Neuronal stem cell (in vitro differentiated cells): ENCODE results near the gene DGKQ.

Source experiments
- DNase-seq: peaks from one replicate; pipeline ENCODE4 v3.0.0-alpha.2; 2013; ENCODE audit warnings: low spot score
- H2AFZ ChIP-seq: one replicate; pipeline ENCODE4 v1.6.1; 2013; ENCODE audit warnings: mild to moderate bottlenecking, low read length, inconsistent platforms
- H2AK5ac ChIP-seq: 2 replicates; pipeline ENCODE4 v1.6.1; 2013; ENCODE audit warnings: low read depth, mild to moderate bottlenecking, inconsistent platforms, low read length, moderate library complexity, mixed read lengths
- H2BK120ac ChIP-seq: 2 replicates; pipeline ENCODE4 v1.6.1; 2013; ENCODE audit warnings: low read depth, mild to moderate bottlenecking, inconsistent platforms, low read length, moderate library complexity, mixed read lengths
- H2BK12ac ChIP-seq: one replicate; pipeline ENCODE4 v1.6.1; 2013; ENCODE audit warnings: low read length, inconsistent platforms
- H2BK15ac ChIP-seq: 2 replicates; pipeline ENCODE4 v1.6.1; 2013; ENCODE audit warnings: mild to moderate bottlenecking, low read length, inconsistent platforms, mixed read lengths
- H2BK5ac ChIP-seq: one replicate; pipeline ENCODE4 v1.6.1; 2013; ENCODE audit warnings: inconsistent platforms, mild to moderate bottlenecking, low read length, moderate library complexity
- H3K14ac ChIP-seq: one replicate; pipeline ENCODE4 v1.6.1; 2013; ENCODE audit warnings: low read length, inconsistent platforms
- H3K18ac ChIP-seq: 2 replicates; pipeline ENCODE4 v1.6.1; 2013; ENCODE audit warnings: low read length, inconsistent platforms
- H3K23ac ChIP-seq: 2 replicates; pipeline ENCODE4 v1.6.1; 2013; ENCODE audit warnings: low read depth, mild to moderate bottlenecking, mixed read lengths, low read length, inconsistent platforms; ENCODE audit not compliant: poor library complexity
- H3K27ac ChIP-seq: replicated peaks from 3 replicates; pipeline ENCODE4 v1.5.1; 2013; ENCODE audit warnings: low read length, inconsistent platforms
- H3K27me3 ChIP-seq, 3 experiments: 2 replicates each; pipeline ENCODE4 v1.6.1; 2013; ENCODE audit warnings: low read length in 3 of 3, mild to moderate bottlenecking in 2 of 3, inconsistent platforms in 1 of 3, low read depth in 1 of 3, mixed read lengths in 1 of 3, moderate library complexity in 1 of 3; ENCODE audit not compliant: control insufficient read depth in 3 of 3, insufficient read depth in 3 of 3
- H3K36me3 ChIP-seq, 2 donors: replicated peaks in 1 of 2; 2 replicates each; pipeline ENCODE4 v1.6.1; 2013; ENCODE audit warnings: low read length in 2 of 2; ENCODE audit not compliant: control insufficient read depth in 2 of 2, insufficient read depth in 2 of 2
- H3K4ac ChIP-seq: 2 replicates; pipeline ENCODE4 v1.6.1; 2013; ENCODE audit warnings: inconsistent platforms, mild to moderate bottlenecking, low read length, moderate library complexity
- H3K4me1 ChIP-seq, 2 donors: 1 replicate in 1 of 2; 2 replicates in 1 of 2; pipeline ENCODE4 v1.6.1; 2013; ENCODE audit warnings: low read length in 2 of 2, low read depth in 1 of 2; ENCODE audit not compliant: control insufficient read depth in 2 of 2, insufficient read depth in 1 of 2
- H3K4me2 ChIP-seq: one replicate; pipeline ENCODE4 v1.6.1; 2013; ENCODE audit warnings: mild to moderate bottlenecking, low read length, inconsistent platforms; ENCODE audit not compliant: insufficient read depth, poor library complexity, severe bottlenecking
- H3K4me3 ChIP-seq, 2 donors: 2 replicates each; pipeline ENCODE4 v1.5.1; 2013; ENCODE audit warnings: low read length in 2 of 2, mild to moderate bottlenecking in 2 of 2, inconsistent platforms in 1 of 2, moderate library complexity in 1 of 2
- H3K79me1 ChIP-seq: one replicate; pipeline ENCODE4 v1.6.1; 2013; ENCODE audit warnings: low read depth, mild to moderate bottlenecking, inconsistent platforms, low read length, moderate library complexity
- H3K9ac ChIP-seq: one replicate; pipeline ENCODE4 v1.6.1; 2013; ENCODE audit warnings: mild to moderate bottlenecking, low read depth, low read length, inconsistent platforms; ENCODE audit not compliant: poor library complexity
- H3K9me3 ChIP-seq, 2 donors: replicated peaks in 1 of 2; 2 replicates each; pipeline versions ENCODE3 to v1.6.1; 2013; ENCODE audit warnings: low read length in 2 of 2, mild to moderate bottlenecking in 2 of 2, inconsistent platforms in 1 of 2, low read depth in 1 of 2, mixed read lengths in 1 of 2, moderate library complexity in 1 of 2; ENCODE audit not compliant: control insufficient read depth in 2 of 2, insufficient read depth in 1 of 2
- H4K8ac ChIP-seq: one replicate; pipeline ENCODE4 v1.6.1; 2013; ENCODE audit warnings: low read depth, mild to moderate bottlenecking, inconsistent platforms, low read length, moderate library complexity
- H4K91ac ChIP-seq: one replicate; pipeline ENCODE4 v1.6.1; 2013; ENCODE audit warnings: low read length, low read depth, mild to moderate bottlenecking, inconsistent platforms; ENCODE audit not compliant: poor library complexity
- WGBS, 2 donors: extraction: QIAGEN DNeasy Blood & Tissue Kit; methylation state at CpG; one replicate each; pipeline ENCODE4 v1.1.7; 2013; ENCODE audit warnings: missing lambda C conversion rate in 2 of 2, mixed read lengths in 1 of 2; ENCODE audit not compliant: insufficient read length in 2 of 2, insufficient replicate concordance in 1 of 2; ENCODE audit errors: extremely low coverage in 2 of 2; 5-methylcytosine and 5-hydroxymethylcytosine counted together

The DGKQ gene

DNA sequence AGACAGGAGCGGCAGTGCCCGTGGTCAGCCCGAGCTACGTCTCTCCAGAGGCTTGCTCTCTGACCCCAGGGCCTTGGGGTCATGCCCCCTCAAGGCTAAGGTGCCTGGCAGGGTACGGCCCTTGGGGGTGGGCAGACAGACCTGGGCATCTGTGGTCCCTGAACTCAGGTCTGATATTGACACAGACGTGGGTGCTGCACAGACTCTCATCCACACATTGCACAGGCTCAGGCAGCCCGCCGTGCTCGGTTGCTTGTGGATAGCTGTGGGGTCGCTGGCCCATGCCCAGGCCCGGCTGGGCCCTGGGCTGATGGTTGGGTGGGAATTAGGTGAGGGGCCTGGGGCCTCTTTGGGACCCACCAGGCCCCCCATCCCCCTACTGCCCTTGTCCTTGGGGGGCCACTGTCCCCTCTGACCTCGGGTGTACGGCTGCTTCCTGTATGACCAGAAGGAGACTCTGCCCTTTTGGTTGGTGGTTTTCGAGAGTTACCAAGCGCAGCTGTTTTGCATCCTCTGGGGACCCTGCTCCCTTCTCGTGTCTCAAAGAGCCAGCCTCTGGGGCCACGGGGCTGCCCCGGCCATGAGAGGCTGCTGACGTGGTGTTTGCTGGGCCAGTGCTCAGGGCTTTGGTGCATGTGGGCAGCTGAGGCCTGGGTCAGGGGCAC is 48.1 kb upstream of the DGKQ start:
- WGBS, 2 donors, result no CpG with 5 or more reads among the region's 19 CpGs

DNA sequence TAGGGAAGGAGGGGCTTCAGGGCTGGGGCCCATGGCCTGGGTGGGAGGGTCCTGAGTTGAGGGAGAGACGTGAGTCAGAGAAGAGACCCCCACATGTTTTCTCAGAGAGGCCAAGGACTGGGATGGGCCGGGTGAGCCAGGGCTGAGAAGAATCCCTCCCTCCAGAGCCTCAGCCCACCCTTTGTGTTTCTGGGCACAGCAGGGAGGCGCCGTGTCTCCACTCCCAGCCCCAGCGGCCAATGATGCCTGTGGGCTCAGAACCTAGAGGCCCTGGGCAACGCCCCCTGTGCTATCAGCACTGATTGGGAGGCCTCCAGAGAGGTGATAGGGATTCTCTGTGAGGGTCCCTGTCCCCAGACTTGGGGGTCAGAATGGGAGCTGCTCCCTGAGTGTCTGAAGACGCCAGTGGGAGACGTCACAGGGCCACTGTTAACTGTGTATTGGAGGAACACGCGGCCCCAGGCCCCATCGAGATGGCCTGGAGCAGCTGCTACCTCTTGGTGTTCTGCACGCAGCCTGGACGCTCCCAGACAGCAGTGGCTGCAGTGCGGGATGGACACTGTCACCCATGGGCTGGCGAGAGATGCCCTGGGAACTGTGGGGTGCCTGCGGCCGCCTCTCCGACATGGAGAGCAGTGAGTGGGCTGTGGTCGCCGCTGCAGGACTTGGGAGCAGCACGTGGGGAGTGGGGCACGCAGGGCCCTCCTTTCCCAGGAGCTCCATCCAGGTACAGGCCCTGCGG is 46.5 kb upstream of the DGKQ start:
- Histone ChIP-seq H3K14ac (no peak overlapping the region), H3K79me1 (peaks cover 56% of the 10 kb centered on the region), H3K4me2 (peak overlapping the region; percentile 19), H2AK5ac (peak overlapping the region; percentile 98), H3K27me3 (no peaks in the 10 kb centered on the region), H2BK5ac (peak overlapping the region; percentile 42), H3K9ac (no peak overlapping the region), H3K23ac (peak overlapping the region; percentile 80), H3K4ac (peak overlapping the region; percentile 37), H2BK12ac (no peak overlapping the region), H4K8ac (no peak overlapping the region), H3K27ac (peak overlapping the region; percentile 50), H2BK15ac (peak overlapping the region; percentile 85), H2AFZ (no peak overlapping the region), H3K4me1 (peaks cover 38 to 40% of the 10 kb centered on the region in 2 donors), H3K36me3 (peaks cover 10 to 20% of the 10 kb centered on the region in 2 donors), H3K4me3 (no peak overlapping the region), H3K9me3 (no peaks in the 10 kb centered on the region), H4K91ac (peak overlapping the region; percentile 22), H2BK120ac (no peak overlapping the region), H3K18ac (peak overlapping the region; percentile 94)
- no peak for DNase-seq
- no CpG with 5 or more reads among the region's 23 CpGs for WGBS, 2 donors

More for the DNA sequence above, 48.1 kb upstream of the DGKQ start:
- Histone ChIP-seq H3K4me1 (peaks cover 27 to 38% of the 10 kb centered on the region in 2 donors), H2BK12ac (no peak overlapping the region), H3K9ac (no peak overlapping the region), H3K27ac (no peak overlapping the region), H4K91ac (no peak overlapping the region), H3K4me2 (no peak overlapping the region), H3K36me3 (peaks cover 23 to 29% of the 10 kb centered on the region in 2 donors), H3K9me3 (peaks cover 0 to 11% of the 10 kb centered on the region in 2 donors), H3K4me3 (no peak overlapping the region), H2AK5ac (peak overlapping the region; percentile 61), H2BK5ac (no peak overlapping the region), H3K18ac (peak overlapping the region; percentile 41), H3K79me1 (peaks cover 43% of the 10 kb centered on the region), H3K14ac (no peak overlapping the region), H2BK120ac (no peak overlapping the region), H2AFZ (no peak overlapping the region), H3K27me3 (no peaks in the 10 kb centered on the region), H4K8ac (no peak overlapping the region), H2BK15ac (no peak overlapping the region), H3K23ac (no peak overlapping the region), H3K4ac (no peak overlapping the region)
- no peak for DNase-seq

DNA sequence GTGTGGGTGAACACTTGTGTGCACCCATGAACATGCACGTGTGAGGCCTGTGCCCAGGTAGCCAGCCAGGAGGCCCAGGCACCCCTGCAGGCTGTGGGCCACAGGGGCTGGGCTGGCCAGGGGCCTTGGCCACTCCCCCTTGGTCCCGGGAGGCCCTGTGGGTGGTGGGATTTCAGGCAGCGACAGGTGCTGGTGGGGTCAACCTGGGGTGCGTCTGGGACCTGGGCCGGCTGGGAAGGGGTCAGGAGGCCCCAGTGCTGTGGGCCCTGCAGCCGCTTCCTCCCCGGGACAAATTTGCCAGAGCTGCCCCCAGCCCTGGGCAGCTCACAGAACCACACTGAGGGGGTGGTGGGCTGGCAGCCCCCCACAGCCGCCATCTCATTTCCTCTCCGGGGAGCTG is 46.0 kb upstream of the DGKQ start:
- peak overlapping the region; percentile 95 for H3K4ac ChIP-seq
- H3K4me1 ChIP-seq, result peaks cover 44% of the 10 kb centered on the region in 2 donors
- no CpG with 5 or more reads among the region's 9 CpGs for WGBS, 2 donors

More for the DNA sequence above, 46.0 kb upstream of the DGKQ start:
- H4K91ac ChIP-seq, result peak overlapping the region; percentile 22
- H3K4me2 ChIP-seq, result peak overlapping the region; percentile 14
- peak overlapping the region; percentile 73 for H2BK12ac ChIP-seq
- no peaks in the 10 kb centered on the region for H3K27me3 ChIP-seq
- H3K9me3 ChIP-seq, result no peaks in the 10 kb centered on the region
- H2BK15ac ChIP-seq, result peak overlapping the region; percentile 98
- peaks cover 6 to 15% of the 10 kb centered on the region in 2 donors for H3K36me3 ChIP-seq
- H3K9ac ChIP-seq, result peak overlapping the region; percentile 75
- peak overlapping the region; percentile 42 for H2BK5ac ChIP-seq
- no peak overlapping the region for H4K8ac ChIP-seq
- no peak overlapping the region for H2AFZ ChIP-seq
- peak overlapping the region; percentile 52 for H3K23ac ChIP-seq
- H3K79me1 ChIP-seq, result peaks cover 54% of the 10 kb centered on the region
- H3K4me3 ChIP-seq, result no peak overlapping the region
- no peak for DNase-seq
- H3K27ac ChIP-seq, result peak overlapping the region; percentile 50
- peak overlapping the region; percentile 94 for H3K18ac ChIP-seq
- H3K14ac ChIP-seq, result peak overlapping the region; percentile 25
- H2AK5ac ChIP-seq, result peak overlapping the region; percentile 98
- peak overlapping the region; percentile 95 for H2BK120ac ChIP-seq
